Measurements from ENCODE around the gene AMBP. TPM values are rescaled to one million over a fixed set of nuclear protein-coding genes. Genes with fewer than 3 reads are reported as not detected.

AMBP gene
- total and polyA plus RNA-seq, 10 donors = 0.09 to 1.6 (median 0.12) TPM; not detected in 7

DNA sequence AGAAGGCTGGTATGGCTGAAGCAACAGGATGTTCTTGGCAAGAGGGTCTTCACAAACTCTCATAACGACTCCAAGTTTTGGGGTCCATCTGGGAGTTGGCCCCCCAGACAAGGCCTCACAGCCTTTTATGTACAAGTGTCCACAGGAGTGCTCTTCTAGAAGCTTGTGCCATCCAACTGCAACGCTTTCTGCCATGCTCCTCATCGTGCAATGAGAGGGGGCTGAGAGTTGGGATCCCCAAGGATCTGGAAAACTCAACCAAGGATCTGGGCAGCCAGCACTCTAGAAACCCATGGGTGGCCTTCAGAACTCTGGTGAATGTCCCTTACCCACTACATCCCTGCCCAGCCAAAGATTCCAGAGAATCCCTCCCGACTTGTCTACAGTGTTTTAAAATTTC lies 8.5 kb upstream of the AMBP start:
- Histone ChIP-seq H3K4me3 (no peak overlapping the region), H3K27ac (no peak overlapping the region), H3K36me3 (no peaks in the 10 kb centered on the region), H3K4me1 (peaks cover 0 to 4% (median 0%) of the 10 kb centered on the region in 6 donors), H3K9me3 (no peaks in the 10 kb centered on the region), H3K27me3 (replicated peaks in 1 of 7) (peaks cover 0 to 10% (median 0%) of the 10 kb centered on the region in 7 donors)
- WGBS, 5 donors = 81 to 92% (median 83%) methylated on average over 4 of the region's 4 CpGs
- peak; percentile 24 for DNase-seq
- TF ChIP-seq, protein P1, sequence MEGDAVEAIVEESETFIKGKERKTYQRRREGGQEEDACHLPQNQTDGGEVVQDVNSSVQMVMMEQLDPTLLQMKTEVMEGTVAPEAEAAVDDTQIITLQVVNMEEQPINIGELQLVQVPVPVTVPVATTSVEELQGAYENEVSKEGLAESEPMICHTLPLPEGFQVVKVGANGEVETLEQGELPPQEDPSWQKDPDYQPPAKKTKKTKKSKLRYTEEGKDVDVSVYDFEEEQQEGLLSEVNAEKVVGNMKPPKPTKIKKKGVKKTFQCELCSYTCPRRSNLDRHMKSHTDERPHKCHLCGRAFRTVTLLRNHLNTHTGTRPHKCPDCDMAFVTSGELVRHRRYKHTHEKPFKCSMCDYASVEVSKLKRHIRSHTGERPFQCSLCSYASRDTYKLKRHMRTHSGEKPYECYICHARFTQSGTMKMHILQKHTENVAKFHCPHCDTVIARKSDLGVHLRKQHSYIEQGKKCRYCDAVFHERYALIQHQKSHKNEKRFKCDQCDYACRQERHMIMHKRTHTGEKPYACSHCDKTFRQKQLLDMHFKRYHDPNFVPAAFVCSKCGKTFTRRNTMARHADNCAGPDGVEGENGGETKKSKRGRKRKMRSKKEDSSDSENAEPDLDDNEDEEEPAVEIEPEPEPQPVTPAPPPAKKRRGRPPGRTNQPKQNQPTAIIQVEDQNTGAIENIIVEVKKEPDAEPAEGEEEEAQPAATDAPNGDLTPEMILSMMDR (IDR thresholded peaks at IDR 0.05 in 8 of 11, conservative IDR thresholded peaks at IDR 0.05 in 3 of 11) = no peak
- TF ChIP-seq POLR2AphosphoS5 (IDR thresholded peaks at IDR 0.05) (no peak), POLR2A (IDR thresholded peaks at IDR 0.05) (no peak)
- intact Hi-C loops (cut with DNase I; ENCODE audit: low total_unique reads) = loop anchor here (10.0 kb wide), 1 partner anchor 208 kb away; no protein-coding TSS in a partner anchor

DNA sequence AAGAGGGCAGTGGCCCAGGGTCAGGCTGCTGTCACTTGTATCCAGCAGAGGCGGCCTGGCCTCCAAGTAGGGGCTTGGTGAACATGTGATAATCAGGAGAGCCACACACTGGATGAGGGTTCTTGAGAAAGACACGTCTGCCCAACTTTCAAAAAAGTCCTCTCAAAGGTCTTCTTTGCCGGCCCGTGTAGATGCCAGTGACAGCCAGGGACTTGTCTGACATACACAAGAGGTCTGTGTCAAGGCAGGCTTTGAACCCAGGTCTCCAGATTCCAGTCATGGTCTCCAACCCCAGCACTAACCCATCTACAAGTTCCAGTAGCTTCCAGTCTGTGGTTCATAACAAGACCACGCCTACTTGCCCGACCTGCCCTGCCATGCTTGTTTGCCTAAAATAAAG lies 7.9 kb upstream of the AMBP start:
- intact Hi-C loops (cut with DNase I; ENCODE audit: low total_unique reads) = loop anchor here (10.0 kb wide), 1 partner anchor 209 kb away; no protein-coding TSS in a partner anchor
- TF ChIP-seq, protein P1 (IDR thresholded peaks at IDR 0.05 in 8 of 11, conservative IDR thresholded peaks at IDR 0.05 in 3 of 11) = no peak
- TF ChIP-seq POLR2A (IDR thresholded peaks at IDR 0.05) (no peak), POLR2AphosphoS5 (IDR thresholded peaks at IDR 0.05) (no peak)
- no peaks in the 10 kb centered on the region for H3K36me3 ChIP-seq
- 88 to 94% (median 90%) methylated on average over 6 of the region's 6 CpGs for WGBS, 5 donors
- H3K4me1 ChIP-seq = peaks cover 0 to 4% (median 0%) of the 10 kb centered on the region in 6 donors
- H3K4me3 ChIP-seq = no peak overlapping the region
- H3K27ac ChIP-seq = no peak overlapping the region
- H3K9me3 ChIP-seq = no peaks in the 10 kb centered on the region
- DNase-seq = no peak
- peaks cover 0 to 10% (median 0%) of the 10 kb centered on the region in 7 donors for H3K27me3 ChIP-seq (replicated peaks in 1 of 7)

DNA sequence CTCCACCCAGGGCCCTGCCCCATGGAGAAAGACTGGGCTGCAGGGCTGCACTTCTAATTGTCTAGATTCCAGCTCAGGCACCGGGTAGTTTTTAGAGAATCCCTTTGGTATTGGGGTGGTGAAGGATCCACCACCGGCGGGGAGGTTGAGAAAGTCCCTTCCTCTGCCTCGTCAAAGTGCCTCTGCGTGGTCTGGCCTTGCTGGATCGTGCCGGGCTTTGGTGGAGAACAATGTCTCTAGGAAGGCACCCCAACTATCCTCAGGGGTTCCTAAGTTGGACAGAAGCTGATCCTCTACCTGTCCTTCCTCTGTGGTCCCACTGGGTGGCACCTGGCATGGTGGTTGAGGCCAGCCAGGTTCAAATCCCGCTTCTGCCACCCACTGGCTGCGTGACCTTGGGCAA lies 7.3 kb upstream of the AMBP start:
- Histone ChIP-seq H3K9me3 (no peaks in the 10 kb centered on the region), H3K27ac (no peak overlapping the region), H3K4me3 (no peak overlapping the region), H3K36me3 (no peaks in the 10 kb centered on the region), H3K4me1 (peaks cover 0 to 4% (median 0%) of the 10 kb centered on the region in 6 donors), H3K27me3 (replicated peaks in 1 of 7) (peaks cover 0 to 10% (median 0%) of the 10 kb centered on the region in 7 donors)
- peak; percentile 29 for DNase-seq
- intact Hi-C loops (cut with DNase I; ENCODE audit: low total_unique reads) = loop anchor here (10.0 kb wide), 1 partner anchor 209 kb away; no protein-coding TSS in a partner anchor
- WGBS, 5 donors = 81 to 92% (median 87%) methylated on average over 2 to 9 of the region's 9 CpGs
- TF ChIP-seq POLR2AphosphoS5 (IDR thresholded peaks at IDR 0.05) = no peak
- no peak for TF ChIP-seq POLR2A (IDR thresholded peaks at IDR 0.05)
- TF ChIP-seq, protein P1 (IDR thresholded peaks at IDR 0.05 in 8 of 11, conservative IDR thresholded peaks at IDR 0.05 in 3 of 11) = no peak

DNA sequence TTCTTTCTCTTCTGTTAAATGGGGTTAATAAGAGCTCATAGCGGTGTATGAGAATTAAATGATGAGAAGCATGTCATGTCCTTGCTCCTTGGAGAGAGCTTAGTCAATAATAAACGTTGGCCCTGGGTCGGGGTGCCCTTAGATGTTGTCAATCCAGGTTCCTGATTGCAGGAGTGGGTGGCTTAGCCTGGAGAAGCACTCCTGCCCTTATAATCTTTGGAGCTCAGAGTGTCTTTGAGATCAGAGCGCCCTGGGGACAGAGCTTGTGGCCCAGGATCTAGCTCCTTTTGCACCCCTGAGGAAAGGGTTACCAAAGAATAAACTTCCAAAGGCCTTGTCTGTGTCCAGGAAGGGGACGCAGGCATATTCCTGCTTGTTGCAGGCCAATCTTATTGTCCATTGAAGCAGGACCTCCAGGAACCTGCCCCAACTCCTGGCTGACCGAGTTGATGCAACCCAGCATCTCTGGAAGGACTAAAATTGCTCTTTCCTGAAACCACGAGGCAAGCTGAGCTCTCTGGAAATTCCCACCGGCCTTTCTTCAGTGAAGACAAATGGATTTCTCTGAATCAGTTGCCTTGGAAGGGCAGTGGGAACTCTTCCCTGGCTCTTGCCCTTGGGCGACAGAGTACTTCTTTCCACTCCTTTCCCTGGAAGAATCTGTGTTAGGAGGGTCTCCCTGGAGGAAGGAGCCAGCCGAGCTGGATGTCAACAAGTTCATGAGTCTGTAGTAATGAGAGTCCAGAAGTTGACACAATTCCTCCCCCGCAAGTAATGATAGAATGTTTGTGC lies 6.4 kb upstream of the AMBP start:
- TF ChIP-seq, protein P1 (IDR thresholded peaks at IDR 0.05 in 8 of 11, conservative IDR thresholded peaks at IDR 0.05 in 3 of 11) = no peak
- TF ChIP-seq POLR2AphosphoS5 (IDR thresholded peaks at IDR 0.05) = no peak
- no peak for TF ChIP-seq POLR2A (IDR thresholded peaks at IDR 0.05)
- peaks cover 0 to 8% (median 0%) of the 10 kb centered on the region in 7 donors for H3K27me3 ChIP-seq (replicated peaks in 1 of 7)
- H3K4me1 ChIP-seq = peaks cover 0 to 4% (median 0%) of the 10 kb centered on the region in 6 donors
- no peak overlapping the region for H3K27ac ChIP-seq
- no peaks in the 10 kb centered on the region for H3K36me3 ChIP-seq
- peak; percentile 24 for DNase-seq
- 71 to 83% (median 75%) methylated on average over 11 of the region's 11 CpGs for WGBS, 5 donors
- no peak overlapping the region for H3K4me3 ChIP-seq
- H3K9me3 ChIP-seq = no peaks in the 10 kb centered on the region
- intact Hi-C loops (cut with DNase I; ENCODE audit: low total_unique reads) = loop anchor here (10.0 kb wide), 1 partner anchor 210 kb away; no protein-coding TSS in a partner anchor

All from spleen (tissue), 11 donors.